Neural progenitor cell (in vitro differentiated cells): ENCODE data around the gene DCAF5. TPM values are rescaled to one million over a fixed set of nuclear protein-coding genes. Genes with fewer than 3 reads are reported as not detected.

Experiments used
- DNase-seq: peaks from one replicate; pipeline ENCODE4 v3.0.0-alpha.2; 2016; ENCODE audit warnings: low spot score
- H2AFZ ChIP-seq: fragments of 200-600 bp; sonication (generic); replicated peaks from 2 replicates; pipeline ENCODE4 v1.6.1; 2016; ENCODE audit warnings: antibody characterized with exemption
- H3F3A ChIP-seq: fragments of 200-600 bp; sonication (generic); 2 replicates; pipeline ENCODE4 v1.6.1; 2016; ENCODE audit warnings: antibody characterized with exemption, low read depth
- H3K27ac ChIP-seq: fragments of 200-600 bp; sonication (generic); 2 replicates; pipeline ENCODE4 v1.5.1; 2016; ENCODE audit warnings: mild to moderate bottlenecking
- H3K27me3 ChIP-seq: fragments of 200-600 bp; sonication (generic); 2 replicates; pipeline ENCODE4 v1.6.1; 2016; ENCODE audit warnings: mild to moderate bottlenecking, moderate library complexity
- H3K36me3 ChIP-seq: fragments of 200-600 bp; sonication (generic); 2 replicates; pipeline ENCODE4 v1.5.1; 2016
- H3K4me1 ChIP-seq: fragments of 200-600 bp; sonication (generic); 2 replicates; pipeline ENCODE4 v1.6.1; 2016; ENCODE audit warnings: mixed run types
- H3K4me2 ChIP-seq: fragments of 200-600 bp; sonication (generic); 2 replicates; pipeline ENCODE4 v1.6.1; 2016
- H3K4me3 ChIP-seq: fragments of 200-600 bp; sonication (generic); 2 replicates; pipeline ENCODE4 v1.5.1; 2016
- H3K79me2 ChIP-seq: fragments of 200-600 bp; sonication (generic); 2 replicates; pipeline ENCODE4 v1.6.1; 2016; ENCODE audit warnings: low read depth
- H3K9ac ChIP-seq: fragments of 200-600 bp; sonication (generic); 2 replicates; pipeline ENCODE4 v1.6.1; 2016
- H3K9me3 ChIP-seq: fragments of 200-600 bp; sonication (generic); 2 replicates; pipeline ENCODE4 v1.5.1; 2016; ENCODE audit warnings: low read depth
- H4K20me1 ChIP-seq: fragments of 200-600 bp; sonication (generic); 2 replicates; pipeline ENCODE4 v1.6.1; 2016; ENCODE audit warnings: low read depth
- H3K27ac Mint-ChIP-seq: 3 replicates; pipeline ENCODE4 v1.8.0; 2021; ENCODE audit warnings: mixed read lengths
- H3K27me3 Mint-ChIP-seq: 2 replicates; pipeline ENCODE4 v1.8.0; 2022; ENCODE audit warnings: low read depth, mild to moderate bottlenecking, inconsistent platforms, moderate library complexity, mixed read lengths; ENCODE audit not compliant: insufficient read depth
- H3K36me3 Mint-ChIP-seq: 3 replicates; pipeline ENCODE4 v1.8.0; 2021; ENCODE audit warnings: mixed read lengths
- H3K4me1 Mint-ChIP-seq: 3 replicates; pipeline ENCODE4 v1.8.0; 2021; ENCODE audit warnings: mixed read lengths
- H3K4me3 Mint-ChIP-seq: 3 replicates; pipeline ENCODE4 v1.8.0; 2021; ENCODE audit warnings: mild to moderate bottlenecking, moderate library complexity, mixed read lengths
- H3K9me3 Mint-ChIP-seq: 3 replicates; pipeline ENCODE4 v1.8.0; 2020; ENCODE audit warnings: mixed read lengths
- EZH2 ChIP-seq: fragments of 200-600 bp; sonication (generic); IDR thresholded peaks from 2 replicates; pipeline ENCODE4 v1.6.1; 2017; ENCODE audit warnings: antibody characterized with exemption, mild to moderate bottlenecking, moderate library complexity
- EZH2phosphoT487 ChIP-seq: fragments of 200-600 bp; sonication (generic); IDR thresholded peaks from 2 replicates; pipeline ENCODE4 v1.6.1; 2017; ENCODE audit warnings: antibody characterized with exemption
- total RNA-seq: library from RNA; depleted of rRNA; stranded (reverse); fragments of >200 nt; gene quantifications from 2 replicates; pipeline ENCODE4 v1.2.3, GENCODE V29; 2015; ENCODE audit warnings: low replicate concordance
- TF ChIP-seq, protein P1 (sequence below): fragments of 200-600 bp; sonication (generic); IDR thresholded peaks from 2 replicates; pipeline ENCODE4 v1.5.1; 2017; ENCODE audit warnings: antibody characterized with exemption, mild to moderate bottlenecking

Gene DCAF5
- total RNA-seq, 1 donor from 2014 or later: 22.4 TPM

DNA sequence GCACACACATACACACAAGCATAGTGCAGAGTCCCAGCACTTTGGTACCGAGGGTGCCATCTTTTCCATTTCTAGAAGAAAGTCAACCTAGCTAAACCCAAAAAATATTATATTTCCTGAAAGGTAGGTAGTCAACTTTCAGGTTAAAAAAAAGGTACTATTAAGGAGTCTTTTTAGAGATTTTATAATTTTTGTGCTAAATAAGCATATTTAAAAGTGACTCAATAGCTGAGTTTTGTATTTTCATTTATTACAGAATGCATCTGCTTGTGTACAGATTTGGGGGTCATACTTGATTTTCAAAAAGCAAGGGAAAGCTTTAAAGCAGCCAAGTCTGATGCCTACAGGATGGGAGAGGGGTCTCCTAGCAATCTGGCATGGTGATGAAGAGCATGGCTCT is 34.6 kb downstream of the DCAF5 start:
- Mint-ChIP-seq H3K36me3 (peaks cover 15% of the 10 kb centered on the region), H3K4me3 (no peak overlapping the region), H3K9me3 (no peaks in the 10 kb centered on the region), H3K27ac (no peak overlapping the region), H3K27me3 (no peaks in the 10 kb centered on the region), H3K4me1 (no peaks in the 10 kb centered on the region)
- no peaks in the 10 kb centered on the region for H3K9me3 ChIP-seq
- no peak overlapping the region for H3K4me3 ChIP-seq
- no peak overlapping the region for H3K4me2 ChIP-seq
- H2AFZ ChIP-seq: no peak overlapping the region
- H3K27ac ChIP-seq: no peak overlapping the region
- peaks cover 10% of the 10 kb centered on the region for H4K20me1 ChIP-seq
- DNase-seq: no peak
- TF ChIP-seq, protein P1, sequence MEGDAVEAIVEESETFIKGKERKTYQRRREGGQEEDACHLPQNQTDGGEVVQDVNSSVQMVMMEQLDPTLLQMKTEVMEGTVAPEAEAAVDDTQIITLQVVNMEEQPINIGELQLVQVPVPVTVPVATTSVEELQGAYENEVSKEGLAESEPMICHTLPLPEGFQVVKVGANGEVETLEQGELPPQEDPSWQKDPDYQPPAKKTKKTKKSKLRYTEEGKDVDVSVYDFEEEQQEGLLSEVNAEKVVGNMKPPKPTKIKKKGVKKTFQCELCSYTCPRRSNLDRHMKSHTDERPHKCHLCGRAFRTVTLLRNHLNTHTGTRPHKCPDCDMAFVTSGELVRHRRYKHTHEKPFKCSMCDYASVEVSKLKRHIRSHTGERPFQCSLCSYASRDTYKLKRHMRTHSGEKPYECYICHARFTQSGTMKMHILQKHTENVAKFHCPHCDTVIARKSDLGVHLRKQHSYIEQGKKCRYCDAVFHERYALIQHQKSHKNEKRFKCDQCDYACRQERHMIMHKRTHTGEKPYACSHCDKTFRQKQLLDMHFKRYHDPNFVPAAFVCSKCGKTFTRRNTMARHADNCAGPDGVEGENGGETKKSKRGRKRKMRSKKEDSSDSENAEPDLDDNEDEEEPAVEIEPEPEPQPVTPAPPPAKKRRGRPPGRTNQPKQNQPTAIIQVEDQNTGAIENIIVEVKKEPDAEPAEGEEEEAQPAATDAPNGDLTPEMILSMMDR: no peak
- TF ChIP-seq EZH2 (no peak), EZH2phosphoT487 (no peak)
- H3K27me3 ChIP-seq: no peaks in the 10 kb centered on the region
- no peak overlapping the region for H3K9ac ChIP-seq
- H3K79me2 ChIP-seq: peaks cover 4% of the 10 kb centered on the region
- H3K36me3 ChIP-seq: no peaks in the 10 kb centered on the region
- H3F3A ChIP-seq: no peaks in the 10 kb centered on the region
- no peaks in the 10 kb centered on the region for H3K4me1 ChIP-seq

DNA sequence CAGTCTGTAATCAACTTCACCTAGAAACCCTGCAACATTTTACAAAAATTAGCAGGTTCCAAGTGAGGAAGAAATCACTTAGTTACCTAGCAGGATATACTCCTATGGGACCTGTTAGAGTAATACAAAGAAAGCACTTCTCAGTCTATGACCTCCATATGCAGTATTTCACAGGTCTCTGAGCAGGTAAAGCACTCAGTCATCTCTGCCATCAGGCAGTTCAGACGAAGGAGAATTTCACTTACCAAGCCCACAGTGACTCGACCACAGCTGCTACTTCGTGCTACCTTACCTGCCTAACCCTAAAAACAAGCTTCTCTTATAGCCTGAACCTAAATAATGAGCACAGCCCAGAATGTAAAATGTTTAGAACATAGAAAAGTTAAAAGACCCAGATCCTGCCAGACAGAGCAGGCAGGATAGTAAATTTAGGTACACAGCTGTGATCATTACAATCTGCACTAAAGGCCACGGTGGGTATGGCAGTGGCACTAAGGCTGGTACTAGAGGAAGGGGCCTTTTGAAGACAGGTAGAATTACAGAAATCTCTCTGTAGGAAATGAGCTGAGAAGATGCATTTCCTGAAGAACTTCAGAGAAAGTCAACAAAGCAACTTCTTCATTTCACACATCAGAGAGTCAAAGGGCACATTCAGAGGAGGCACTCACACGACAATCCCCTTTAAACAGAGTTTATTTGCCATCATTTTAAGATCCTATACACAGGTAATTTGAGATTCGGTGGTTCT is 35.7 kb downstream of the DCAF5 start:
- Histone ChIP-seq H3K36me3 (no peaks in the 10 kb centered on the region), H3K27me3 (no peaks in the 10 kb centered on the region), H4K20me1 (peaks cover 9% of the 10 kb centered on the region), H3K9ac (no peak overlapping the region), H3K79me2 (peaks cover 4% of the 10 kb centered on the region), H2AFZ (no peak overlapping the region), H3K4me2 (no peak overlapping the region), H3K9me3 (no peaks in the 10 kb centered on the region), H3K4me3 (no peak overlapping the region), H3K27ac (no peak overlapping the region), H3K4me1 (no peaks in the 10 kb centered on the region), H3F3A (no peaks in the 10 kb centered on the region)
- no peaks in the 10 kb centered on the region for H3K9me3 Mint-ChIP-seq
- no peak for TF ChIP-seq EZH2
- TF ChIP-seq EZH2phosphoT487: no peak
- TF ChIP-seq, protein P1: no peak
- no peak overlapping the region for H3K27ac Mint-ChIP-seq
- H3K36me3 Mint-ChIP-seq: peaks cover 15% of the 10 kb centered on the region
- no peak for DNase-seq
- no peaks in the 10 kb centered on the region for H3K4me1 Mint-ChIP-seq
- H3K4me3 Mint-ChIP-seq: no peak overlapping the region
- no peaks in the 10 kb centered on the region for H3K27me3 Mint-ChIP-seq

DNA sequence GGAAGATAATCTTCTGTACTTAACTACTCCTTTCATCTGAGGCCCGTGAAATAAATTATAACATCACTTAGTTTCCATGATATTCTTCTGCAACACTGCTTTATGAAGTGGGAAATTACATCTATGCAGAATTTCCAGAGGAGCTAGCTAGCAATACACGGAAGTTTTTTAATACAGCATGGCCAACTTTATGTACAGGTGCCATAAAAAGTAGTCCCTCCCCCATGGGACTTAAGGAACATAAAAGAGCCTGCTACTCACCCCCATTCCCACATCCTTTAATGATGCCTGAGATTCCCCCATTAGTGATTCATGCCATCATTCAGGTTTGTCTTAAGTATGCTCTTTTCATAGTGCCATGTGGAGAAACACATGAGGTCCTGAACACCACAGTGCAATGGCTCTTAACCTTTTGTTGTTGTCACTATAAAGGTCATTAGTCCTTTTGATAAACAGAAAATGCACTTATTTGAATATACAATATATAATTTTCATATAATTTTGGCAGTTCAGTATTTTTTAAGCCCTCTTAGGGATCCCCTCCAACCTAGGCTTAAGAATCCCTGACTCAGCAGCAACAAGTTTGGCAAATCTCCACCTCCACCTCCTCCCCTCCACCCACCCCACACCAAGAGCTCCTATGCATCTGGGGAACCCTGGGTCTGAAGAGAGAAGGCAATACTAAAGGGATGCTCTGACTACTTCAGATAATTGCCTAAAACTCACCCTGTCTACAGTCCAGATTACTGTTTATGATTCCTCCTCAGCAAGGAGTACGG is 37.3 kb downstream of the DCAF5 start:
- H3K4me1 Mint-ChIP-seq: no peaks in the 10 kb centered on the region
- no peak overlapping the region for H3K27ac ChIP-seq
- H3K4me3 Mint-ChIP-seq: no peak overlapping the region
- no peak overlapping the region for H2AFZ ChIP-seq
- H3K4me3 ChIP-seq: no peak overlapping the region
- H3K27me3 ChIP-seq: no peaks in the 10 kb centered on the region
- peaks cover 13% of the 10 kb centered on the region for H4K20me1 ChIP-seq
- peaks cover 4% of the 10 kb centered on the region for H3K36me3 ChIP-seq
- no peaks in the 10 kb centered on the region for H3K9me3 Mint-ChIP-seq
- H3K9me3 ChIP-seq: no peaks in the 10 kb centered on the region
- TF ChIP-seq, protein P1: no peak
- TF ChIP-seq EZH2 (no peak), EZH2phosphoT487 (no peak)
- peaks cover 4% of the 10 kb centered on the region for H3K79me2 ChIP-seq
- no peaks in the 10 kb centered on the region for H3K4me1 ChIP-seq
- no peak overlapping the region for H3K9ac ChIP-seq
- no peak for DNase-seq
- H3K36me3 Mint-ChIP-seq: peaks cover 10% of the 10 kb centered on the region
- peaks cover 7% of the 10 kb centered on the region for H3F3A ChIP-seq
- H3K27me3 Mint-ChIP-seq: no peaks in the 10 kb centered on the region
- H3K4me2 ChIP-seq: no peak overlapping the region
- H3K27ac Mint-ChIP-seq: no peak overlapping the region
